ENCODE measurements around the gene TRUB1. TPM values are rescaled to one million over a fixed set of nuclear protein-coding genes. Genes with fewer than 3 reads are reported as not detected.

Gene TRUB1
- total and polyA plus RNA-seq, 2 donors = 12.1 to 22.2 TPM

DNA sequence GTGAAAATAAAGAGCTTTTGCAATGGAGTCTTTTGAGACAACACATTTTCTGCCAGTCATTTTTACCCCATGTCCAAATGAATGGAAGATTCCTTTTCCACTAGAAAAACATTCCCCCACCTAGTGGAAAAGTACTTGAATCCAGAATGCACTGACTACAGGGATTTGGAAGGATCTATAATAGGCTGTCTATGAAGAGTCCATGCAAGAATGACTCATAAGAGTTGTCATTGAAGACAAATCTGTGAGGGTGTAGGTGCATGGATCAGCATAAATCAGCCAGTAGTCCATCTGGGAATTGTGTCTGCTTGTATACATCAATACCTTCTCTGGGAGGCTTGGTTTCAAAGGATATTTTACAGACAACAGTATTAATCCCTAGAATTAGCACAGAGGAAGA, 32.5 kb upstream of the TRUB1 start:
- peaks cover 0 to 2% of the 10 kb centered on the region in 2 donors for H3K27me3 ChIP-seq (ENCODE audit: control insufficient read depth in 2 of 2, insufficient read depth in 1 of 2, low read length in 1 of 2)
- no peaks in the 10 kb centered on the region for H3K36me3 ChIP-seq (ENCODE audit: control insufficient read depth in 2 of 2, insufficient read depth in 2 of 2, low read length in 1 of 2)
- H3K27ac ChIP-seq (ENCODE audit: low read depth in 1 of 2, low read length in 1 of 2) = no peak overlapping the region
- H3K9me3 ChIP-seq (ENCODE audit: control insufficient read depth in 2 of 2, insufficient read depth in 1 of 2, low read length in 1 of 2) = no peaks in the 10 kb centered on the region
- no peak for DNase-seq (ENCODE audit: low read depth in 6 of 9, low spot score in 9 of 9)
- no peaks in the 10 kb centered on the region for H3K4me1 ChIP-seq (ENCODE audit: control insufficient read depth in 2 of 2, insufficient read depth in 2 of 2, low read length in 2 of 2)
- no peak overlapping the region for H3K4me3 ChIP-seq (ENCODE audit: low read length in 2 of 2)

DNA sequence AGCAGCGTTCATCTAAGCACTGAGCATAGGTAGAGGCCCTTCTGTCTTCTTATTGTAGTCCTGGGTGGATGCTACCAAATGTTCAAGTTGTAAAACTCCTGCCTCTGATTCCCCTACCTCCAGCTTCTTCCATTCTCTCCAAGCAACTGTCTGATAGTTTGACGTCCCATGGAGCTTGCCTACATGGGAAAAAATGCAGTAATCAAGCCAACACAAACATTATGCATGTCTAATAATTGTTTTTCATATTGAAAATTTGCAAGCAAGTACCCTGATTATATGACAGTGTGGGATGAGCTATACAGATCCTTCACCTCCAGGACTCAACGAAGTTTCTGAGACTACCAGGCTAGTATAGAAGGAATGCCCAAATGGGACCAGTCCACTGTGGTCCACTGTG, 31.0 kb upstream of the TRUB1 start:
- H3K27me3 ChIP-seq (ENCODE audit: control insufficient read depth in 2 of 2, insufficient read depth in 1 of 2, low read length in 1 of 2) = peaks cover 0 to 2% of the 10 kb centered on the region in 2 donors
- no peak overlapping the region for H3K27ac ChIP-seq (ENCODE audit: low read depth in 1 of 2, low read length in 1 of 2)
- no peak for DNase-seq (ENCODE audit: low read depth in 6 of 9, low spot score in 9 of 9)
- WGBS = 88% methylated on average over 3 of the region's 3 CpGs
- no peak overlapping the region for H3K4me3 ChIP-seq (ENCODE audit: low read length in 2 of 2)
- H3K9me3 ChIP-seq (ENCODE audit: control insufficient read depth in 2 of 2, insufficient read depth in 1 of 2, low read length in 1 of 2) = no peaks in the 10 kb centered on the region
- no peaks in the 10 kb centered on the region for H3K36me3 ChIP-seq (ENCODE audit: control insufficient read depth in 2 of 2, insufficient read depth in 2 of 2, low read length in 1 of 2)
- H3K4me1 ChIP-seq (ENCODE audit: control insufficient read depth in 2 of 2, insufficient read depth in 2 of 2, low read length in 2 of 2) = no peaks in the 10 kb centered on the region

DNA sequence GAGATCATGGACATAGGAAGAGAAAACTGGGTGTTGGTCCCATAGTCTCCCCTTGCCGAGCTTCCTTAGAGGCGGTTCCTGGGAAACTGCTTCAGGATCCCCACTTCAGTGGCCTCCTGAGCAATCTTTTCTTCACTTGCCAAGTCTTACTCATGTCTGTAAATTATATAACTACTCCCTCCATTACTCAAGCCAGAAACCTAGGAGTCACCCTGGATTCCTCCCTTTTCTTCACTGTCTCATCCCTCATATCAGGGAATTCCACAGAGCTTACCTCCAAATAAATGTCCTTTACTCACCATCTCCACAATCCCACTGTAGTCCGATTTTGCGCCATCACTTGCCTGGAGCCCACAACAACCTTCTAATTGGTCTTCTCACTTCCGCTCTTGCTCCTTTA, 29.1 kb upstream of the TRUB1 start:
- no peak for DNase-seq (ENCODE audit: low read depth in 6 of 9, low spot score in 9 of 9)
- Histone ChIP-seq H3K27ac (ENCODE audit: low read depth in 1 of 2, low read length in 1 of 2) (no peak overlapping the region), H3K9me3 (ENCODE audit: control insufficient read depth in 2 of 2, insufficient read depth in 1 of 2, low read length in 1 of 2) (no peaks in the 10 kb centered on the region), H3K4me3 (ENCODE audit: low read length in 2 of 2) (no peak overlapping the region), H3K4me1 (ENCODE audit: control insufficient read depth in 2 of 2, insufficient read depth in 2 of 2, low read length in 2 of 2) (no peaks in the 10 kb centered on the region), H3K27me3 (ENCODE audit: control insufficient read depth in 2 of 2, insufficient read depth in 1 of 2, low read length in 1 of 2) (peaks cover 0 to 2% of the 10 kb centered on the region in 2 donors), H3K36me3 (ENCODE audit: control insufficient read depth in 2 of 2, insufficient read depth in 2 of 2, low read length in 1 of 2) (no peaks in the 10 kb centered on the region)
- WGBS = 98% methylated on average over 5 of the region's 5 CpGs

DNA sequence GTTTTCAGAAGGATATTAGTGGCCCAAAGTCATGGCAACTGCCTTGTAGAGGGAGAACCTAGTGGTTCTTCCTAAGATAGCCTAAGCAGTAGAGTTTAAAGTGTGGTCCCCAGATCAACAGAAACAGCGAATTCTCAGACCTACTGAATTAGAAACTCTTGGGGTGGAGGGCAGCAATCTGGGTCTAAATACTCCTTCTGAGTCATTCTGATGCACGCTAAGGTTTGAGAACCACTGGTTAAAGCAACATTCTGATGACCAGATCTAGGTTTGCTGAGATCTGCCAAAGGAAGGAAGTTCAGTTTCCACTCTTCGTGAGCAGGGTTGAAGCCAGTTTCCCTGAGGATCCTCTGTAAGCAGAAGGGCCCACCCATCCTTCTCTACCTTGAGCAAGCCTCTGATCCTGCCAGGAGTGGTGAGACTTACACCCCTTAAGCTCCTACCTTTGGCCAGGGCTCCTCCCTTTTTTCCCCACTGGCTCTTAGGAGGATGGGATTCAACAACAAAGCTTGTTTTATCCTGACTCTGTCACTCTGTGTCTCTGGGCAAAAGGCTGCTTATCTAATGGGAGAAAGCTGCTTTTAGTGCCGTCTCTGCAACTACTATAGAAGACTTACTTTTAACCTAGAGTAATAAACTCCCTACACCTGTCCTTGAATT, 26.8 kb upstream of the TRUB1 start:
- no peak overlapping the region for H3K4me3 ChIP-seq (ENCODE audit: low read length in 2 of 2)
- H3K4me1 ChIP-seq (ENCODE audit: control insufficient read depth in 2 of 2, insufficient read depth in 2 of 2, low read length in 2 of 2) = no peaks in the 10 kb centered on the region
- no peaks in the 10 kb centered on the region for H3K36me3 ChIP-seq (ENCODE audit: control insufficient read depth in 2 of 2, insufficient read depth in 2 of 2, low read length in 1 of 2)
- H3K27me3 ChIP-seq (ENCODE audit: control insufficient read depth in 2 of 2, insufficient read depth in 1 of 2, low read length in 1 of 2) = no peaks in the 10 kb centered on the region
- no peak overlapping the region for H3K27ac ChIP-seq (ENCODE audit: low read depth in 1 of 2, low read length in 1 of 2)
- no peaks in the 10 kb centered on the region for H3K9me3 ChIP-seq (ENCODE audit: control insufficient read depth in 2 of 2, insufficient read depth in 1 of 2, low read length in 1 of 2)
- 80% methylated on average over 4 of the region's 4 CpGs for WGBS
- no peak for DNase-seq (ENCODE audit: low read depth in 6 of 9, low spot score in 9 of 9)

DNA sequence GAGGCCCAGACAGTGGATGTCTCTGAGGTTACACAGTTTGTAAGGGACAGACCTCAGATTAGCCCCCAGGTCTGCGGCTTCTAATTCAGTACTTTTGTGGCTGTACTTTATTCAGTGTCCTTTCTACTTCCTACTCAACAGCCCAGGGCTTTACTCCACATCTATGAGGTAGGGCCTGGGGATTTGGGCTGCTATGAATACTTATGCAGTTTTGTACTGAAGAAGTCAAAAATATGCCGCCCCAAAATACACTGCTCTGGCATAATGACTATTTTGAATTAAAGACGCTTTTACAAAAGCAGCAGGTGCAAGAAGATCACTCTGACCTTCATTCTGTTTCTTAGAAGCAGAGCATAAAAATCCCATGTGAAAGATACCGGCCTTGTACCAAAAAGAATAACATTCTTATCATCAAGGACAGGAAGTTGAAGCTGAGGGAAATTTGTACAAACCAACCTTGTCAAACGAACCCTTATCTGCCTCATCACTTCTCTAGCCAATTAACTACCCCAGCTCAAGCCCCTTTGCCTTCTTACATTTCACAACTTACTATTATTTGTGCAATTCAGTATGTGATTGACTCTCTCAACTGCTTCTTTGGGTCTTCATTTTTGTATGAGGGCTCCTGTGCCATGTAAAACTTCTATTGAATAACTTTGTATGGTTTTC, 26.1 kb upstream of the TRUB1 start:
- Histone ChIP-seq H3K4me1 (ENCODE audit: control insufficient read depth in 2 of 2, insufficient read depth in 2 of 2, low read length in 2 of 2) (no peaks in the 10 kb centered on the region), H3K27ac (ENCODE audit: low read depth in 1 of 2, low read length in 1 of 2) (no peak overlapping the region), H3K36me3 (ENCODE audit: control insufficient read depth in 2 of 2, insufficient read depth in 2 of 2, low read length in 1 of 2) (no peaks in the 10 kb centered on the region), H3K9me3 (ENCODE audit: control insufficient read depth in 2 of 2, insufficient read depth in 1 of 2, low read length in 1 of 2) (no peaks in the 10 kb centered on the region), H3K4me3 (ENCODE audit: low read length in 2 of 2) (no peak overlapping the region), H3K27me3 (ENCODE audit: control insufficient read depth in 2 of 2, insufficient read depth in 1 of 2, low read length in 1 of 2) (no peaks in the 10 kb centered on the region)
- WGBS = 70% methylated on average over 5 of the region's 5 CpGs
- DNase-seq (ENCODE audit: low read depth in 6 of 9, low spot score in 9 of 9) = peak in 2 of 9 donors; percentile 3 to 10

DNA sequence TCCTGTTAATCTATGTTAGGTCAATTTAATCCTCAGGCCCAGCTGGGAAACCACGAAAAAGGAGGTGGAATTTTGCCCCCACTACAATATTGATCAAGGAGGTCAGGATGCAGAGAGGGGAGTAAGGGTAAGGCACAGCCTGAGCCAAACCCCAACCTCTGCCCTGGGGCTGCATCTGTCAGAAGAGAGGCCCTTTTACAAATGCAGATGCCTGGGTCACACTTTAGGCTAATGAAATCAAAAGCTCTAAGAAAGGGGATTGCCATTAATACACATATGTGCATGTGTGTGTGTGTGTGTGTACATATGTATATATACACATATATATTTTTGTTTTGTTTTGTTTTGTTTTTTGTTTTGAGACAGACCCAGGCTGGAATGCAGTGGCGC, 25.5 kb upstream of the TRUB1 start:
- 96% methylated on average over 2 of the region's 2 CpGs for WGBS

DNA sequence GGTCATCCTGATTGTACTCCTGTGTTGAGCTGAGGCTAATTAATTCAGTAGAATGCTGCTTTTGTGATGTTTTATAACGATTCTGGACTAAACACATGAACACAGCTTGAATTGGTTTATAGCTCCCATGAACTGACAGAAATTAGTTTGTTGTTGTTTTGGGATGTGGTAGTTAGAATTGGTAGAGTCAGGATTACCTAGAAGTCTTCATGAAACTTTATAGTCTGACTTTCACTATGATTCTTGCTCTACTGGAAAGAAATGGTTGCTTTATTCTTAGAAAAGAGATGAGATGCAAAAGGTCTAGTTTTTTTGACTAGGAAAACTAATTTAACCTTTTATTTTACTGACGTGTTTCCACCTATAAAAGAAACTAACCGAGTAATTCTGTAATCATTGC, 23.4 kb upstream of the TRUB1 start:
- no peaks in the 10 kb centered on the region for H3K36me3 ChIP-seq (ENCODE audit: control insufficient read depth in 2 of 2, insufficient read depth in 2 of 2, low read length in 1 of 2)
- H3K4me1 ChIP-seq (ENCODE audit: control insufficient read depth in 2 of 2, insufficient read depth in 2 of 2, low read length in 2 of 2) = no peaks in the 10 kb centered on the region
- no peak overlapping the region for H3K4me3 ChIP-seq (ENCODE audit: low read length in 2 of 2)
- no peaks in the 10 kb centered on the region for H3K27me3 ChIP-seq (ENCODE audit: control insufficient read depth in 2 of 2, insufficient read depth in 1 of 2, low read length in 1 of 2)
- H3K9me3 ChIP-seq (ENCODE audit: control insufficient read depth in 2 of 2, insufficient read depth in 1 of 2, low read length in 1 of 2) = no peaks in the 10 kb centered on the region
- no peak overlapping the region for H3K27ac ChIP-seq (ENCODE audit: low read depth in 1 of 2, low read length in 1 of 2)
- WGBS = 94% methylated on average over 3 of the region's 3 CpGs
- no peak for DNase-seq (ENCODE audit: low read depth in 6 of 9, low spot score in 9 of 9)

More for the DNA sequence above, 25.5 kb upstream of the TRUB1 start:
- no peaks in the 10 kb centered on the region for H3K27me3 ChIP-seq (ENCODE audit: control insufficient read depth in 2 of 2, insufficient read depth in 1 of 2, low read length in 1 of 2)
- H3K36me3 ChIP-seq (ENCODE audit: control insufficient read depth in 2 of 2, insufficient read depth in 2 of 2, low read length in 1 of 2) = no peaks in the 10 kb centered on the region
- DNase-seq (ENCODE audit: low read depth in 6 of 9, low spot score in 9 of 9) = no peak
- H3K4me1 ChIP-seq (ENCODE audit: control insufficient read depth in 2 of 2, insufficient read depth in 2 of 2, low read length in 2 of 2) = no peaks in the 10 kb centered on the region
- no peak overlapping the region for H3K27ac ChIP-seq (ENCODE audit: low read depth in 1 of 2, low read length in 1 of 2)
- H3K9me3 ChIP-seq (ENCODE audit: control insufficient read depth in 2 of 2, insufficient read depth in 1 of 2, low read length in 1 of 2) = no peaks in the 10 kb centered on the region
- no peak overlapping the region for H3K4me3 ChIP-seq (ENCODE audit: low read length in 2 of 2)

DNA sequence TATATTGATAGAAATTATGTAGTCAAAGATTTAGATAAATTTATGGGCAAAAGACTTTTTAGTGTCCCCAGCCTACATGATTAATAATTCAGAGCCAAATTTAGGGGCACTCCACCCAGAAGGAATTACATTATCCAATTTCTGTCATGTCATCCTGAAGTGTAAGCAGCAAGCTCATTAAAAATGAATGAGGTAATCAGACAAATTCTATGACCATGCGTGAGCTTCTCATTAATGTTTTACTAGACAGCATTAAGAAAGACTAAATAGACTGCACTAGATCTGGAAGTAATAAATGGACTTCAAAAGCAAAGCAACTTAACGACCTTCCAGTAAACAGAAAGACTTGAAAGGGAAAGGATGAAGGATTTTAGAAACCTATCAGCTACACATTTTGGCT, 22.7 kb upstream of the TRUB1 start:
- H3K27ac ChIP-seq (ENCODE audit: low read depth in 1 of 2, low read length in 1 of 2) = no peak overlapping the region
- no peaks in the 10 kb centered on the region for H3K27me3 ChIP-seq (ENCODE audit: control insufficient read depth in 2 of 2, insufficient read depth in 1 of 2, low read length in 1 of 2)
- 93% methylated on average over 2 of the region's 2 CpGs for WGBS
- H3K9me3 ChIP-seq (ENCODE audit: control insufficient read depth in 2 of 2, insufficient read depth in 1 of 2, low read length in 1 of 2) = no peaks in the 10 kb centered on the region
- no peak overlapping the region for H3K4me3 ChIP-seq (ENCODE audit: low read length in 2 of 2)
- no peak for DNase-seq (ENCODE audit: low read depth in 6 of 9, low spot score in 9 of 9)
- no peaks in the 10 kb centered on the region for H3K4me1 ChIP-seq (ENCODE audit: control insufficient read depth in 2 of 2, insufficient read depth in 2 of 2, low read length in 2 of 2)
- no peaks in the 10 kb centered on the region for H3K36me3 ChIP-seq (ENCODE audit: control insufficient read depth in 2 of 2, insufficient read depth in 2 of 2, low read length in 1 of 2)

DNA sequence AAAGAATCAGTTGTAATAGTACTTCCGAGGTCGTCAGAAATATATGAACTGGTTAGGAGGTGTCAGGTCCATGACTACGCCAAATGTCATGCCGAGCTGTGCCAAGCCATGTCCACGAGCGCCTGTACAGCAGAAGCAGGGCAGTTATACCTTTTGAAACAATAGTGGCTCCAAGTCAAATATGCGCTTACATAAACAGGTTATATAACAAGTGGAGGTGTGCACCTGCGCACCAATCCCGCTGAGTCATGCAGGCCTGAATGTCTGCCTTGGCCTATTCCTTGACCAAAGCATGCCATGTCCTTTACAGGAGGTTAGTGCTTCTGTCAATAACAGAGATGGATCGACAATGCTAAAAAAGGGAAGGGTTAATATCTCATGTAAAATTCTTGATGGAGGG, 21.3 kb upstream of the TRUB1 start:
- no peaks in the 10 kb centered on the region for H3K36me3 ChIP-seq (ENCODE audit: control insufficient read depth in 2 of 2, insufficient read depth in 2 of 2, low read length in 1 of 2)
- no peak for DNase-seq (ENCODE audit: low read depth in 6 of 9, low spot score in 9 of 9)
- no peaks in the 10 kb centered on the region for H3K4me1 ChIP-seq (ENCODE audit: control insufficient read depth in 2 of 2, insufficient read depth in 2 of 2, low read length in 2 of 2)
- H3K9me3 ChIP-seq (ENCODE audit: control insufficient read depth in 2 of 2, insufficient read depth in 1 of 2, low read length in 1 of 2) = no peaks in the 10 kb centered on the region
- no peak overlapping the region for H3K4me3 ChIP-seq (ENCODE audit: low read length in 2 of 2)
- H3K27ac ChIP-seq (ENCODE audit: low read depth in 1 of 2, low read length in 1 of 2) = no peak overlapping the region
- H3K27me3 ChIP-seq (ENCODE audit: control insufficient read depth in 2 of 2, insufficient read depth in 1 of 2, low read length in 1 of 2) = no peaks in the 10 kb centered on the region
- WGBS = 98% methylated on average over 10 of the region's 10 CpGs
